Measurements from ENCODE around the gene BMP7.
"Not testable (repeated sequence)": the region's sequence is repeated elsewhere in the genome, so short reads cannot be mapped to it uniquely, and the experiment has no call there.

Gene BMP7

GRCh38 chr20:57264908-57265335 lies 1.5 kb downstream of the BMP7 start:
- DNase-seq: not testable (repeated sequence)

GRCh38 chr20:57263801-57264792 lies 2.3 kb downstream of the BMP7 start:
- DNase-seq: no peak

- DNase-seq: no peak
These were observed 3.4 kb downstream of the BMP7 start for GRCh38 chr20:57262784-57263609.

GRCh38 chr20:57262301-57262700 lies 4.1 kb downstream of the BMP7 start:
- DNase-seq: no peak

- DNase-seq: no peak
These were observed 4.8 kb downstream of the BMP7 start for GRCh38 chr20:57261457-57262251.

- DNase-seq: no peak
These were observed 5.5 kb downstream of the BMP7 start for GRCh38 chr20:57260934-57261333.

GRCh38 chr20:57259938-57260921 lies 6.2 kb downstream of the BMP7 start:
- no peak for DNase-seq

- no peak for DNase-seq
These were observed 7.1 kb downstream of the BMP7 start for GRCh38 chr20:57259121-57259937.

GRCh38 chr20:57257701-57258453 lies 8.6 kb downstream of the BMP7 start:
- no peak for DNase-seq

GRCh38 chr20:57256908-57257307 lies 9.5 kb downstream of the BMP7 start:
- DNase-seq: no peak

GRCh38 chr20:57256205-57256604 lies 10.2 kb downstream of the BMP7 start:
- DNase-seq: no peak

GRCh38 chr20:57255183-57255582 lies 11.3 kb downstream of the BMP7 start:
- DNase-seq: no peak

- DNase-seq: no peak
These were observed 13.8 kb downstream of the BMP7 start for GRCh38 chr20:57252559-57253162.

- DNase-seq: no peak
These were observed 14.5 kb downstream of the BMP7 start for GRCh38 chr20:57251949-57252348.

GRCh38 chr20:57251344-57251743 lies 15.1 kb downstream of the BMP7 start:
- no peak for DNase-seq

GRCh38 chr20:57250607-57251343 lies 15.7 kb downstream of the BMP7 start:
- DNase-seq: no peak

- no peak for DNase-seq
These were observed 16.7 kb downstream of the BMP7 start for GRCh38 chr20:57249772-57250171.

GRCh38 chr20:57249073-57249472 lies 17.4 kb downstream of the BMP7 start:
- no peak for DNase-seq

Data from CD4-positive, alpha-beta T cell treated with Interleukin-6 for 4 hours (primary cell).